ENCODE results near the gene SPOCK1.

SPOCK1 gene

DNA sequence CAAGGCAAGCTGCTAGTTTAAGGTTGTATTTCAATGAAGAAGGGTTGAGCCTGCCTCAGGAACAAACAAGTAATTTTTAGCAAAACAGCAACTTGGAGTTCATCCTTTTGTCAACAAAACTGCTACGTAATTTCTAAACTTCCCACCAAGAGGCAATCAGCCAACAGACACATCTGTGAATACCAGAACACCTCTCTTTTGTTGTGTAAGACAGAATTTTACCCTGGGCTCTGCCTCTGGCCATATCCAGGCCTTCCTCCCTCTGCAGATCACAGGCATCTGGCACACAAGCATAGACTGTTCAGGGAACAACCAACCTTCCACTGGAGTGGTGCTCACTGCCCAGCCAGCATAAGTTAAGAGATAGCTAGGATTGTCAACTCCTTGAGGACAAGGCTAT, 409.0 kb downstream of the SPOCK1 start:
- no peaks in the 10 kb centered on the region for H3K27me3 ChIP-seq (ENCODE audit: insufficient read depth, low read length)
- H3K36me3 ChIP-seq (ENCODE audit: insufficient read depth, low read length) = no peaks in the 10 kb centered on the region
- no peak overlapping the region for H3K9ac ChIP-seq (ENCODE audit: low read depth, low read length)
- H3K4me1 ChIP-seq (ENCODE audit: insufficient read depth, low read length) = peaks cover 28% of the 10 kb centered on the region
- WGBS = 79% methylated on average over 1 of the region's 1 CpG
- H3K9me3 ChIP-seq (ENCODE audit: insufficient read depth, low read depth, low read length) = no peaks in the 10 kb centered on the region
- no peak overlapping the region for H3K4me3 ChIP-seq (ENCODE audit: low read length)
- no peak overlapping the region; the same call in 1 of the 2 replicates for H3K27ac ChIP-seq (ENCODE audit: low read depth, low read length)

DNA sequence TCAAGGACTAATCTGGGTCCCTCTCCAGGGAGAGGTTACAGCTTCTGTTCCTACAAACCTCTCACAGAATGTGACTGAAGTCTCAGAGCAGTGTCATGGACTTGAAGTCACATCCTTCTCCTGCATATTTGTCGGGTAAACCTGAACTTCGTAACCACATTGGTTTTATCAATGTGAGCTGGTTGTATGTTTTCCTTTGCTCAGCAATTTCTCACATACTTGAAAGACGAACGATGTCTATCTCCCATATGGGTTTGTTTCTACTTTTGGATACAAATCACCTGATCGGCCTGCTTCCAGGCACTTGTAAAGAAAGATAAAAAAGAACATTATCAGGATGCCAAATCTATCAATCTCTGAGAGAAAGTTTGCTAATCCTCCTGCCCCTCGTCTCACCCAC, 411.0 kb downstream of the SPOCK1 start:
- H3K4me1 ChIP-seq (ENCODE audit: insufficient read depth, low read length) = peaks cover 28% of the 10 kb centered on the region
- no peaks in the 10 kb centered on the region for H3K9me3 ChIP-seq (ENCODE audit: insufficient read depth, low read depth, low read length)
- H3K36me3 ChIP-seq (ENCODE audit: insufficient read depth, low read length) = no peaks in the 10 kb centered on the region
- 89% methylated on average over 6 of the region's 6 CpGs for WGBS
- H3K27me3 ChIP-seq (ENCODE audit: insufficient read depth, low read length) = no peaks in the 10 kb centered on the region
- H3K4me3 ChIP-seq (ENCODE audit: low read length) = no peak overlapping the region
- no peak overlapping the region for H3K9ac ChIP-seq (ENCODE audit: low read depth, low read length)
- no peak overlapping the region for H3K27ac ChIP-seq (ENCODE audit: low read depth, low read length)

DNA sequence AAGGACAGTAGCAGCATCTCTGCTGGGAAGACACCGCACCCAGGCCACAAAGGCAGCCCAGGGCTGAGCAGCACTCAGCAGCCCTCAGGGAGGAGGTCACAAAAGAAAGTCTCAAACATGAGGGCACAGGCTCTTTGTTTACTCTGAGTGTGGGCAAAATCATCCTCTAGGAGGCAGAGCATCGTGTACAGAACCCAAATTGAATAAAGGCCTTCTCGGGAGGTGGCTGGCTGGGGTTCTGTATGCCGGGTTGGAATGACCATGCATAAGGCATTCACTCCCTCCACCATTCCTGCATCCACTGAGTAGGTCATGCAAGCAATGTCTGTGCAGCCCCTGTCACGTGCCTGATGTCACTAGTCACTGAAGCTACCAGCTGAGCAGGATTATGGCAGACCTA, 412.8 kb downstream of the SPOCK1 start:
- Histone ChIP-seq H3K36me3 (ENCODE audit: insufficient read depth, low read length) (no peaks in the 10 kb centered on the region), H3K9me3 (ENCODE audit: insufficient read depth, low read depth, low read length) (no peaks in the 10 kb centered on the region), H3K9ac (ENCODE audit: low read depth, low read length) (no peak overlapping the region), H3K4me1 (ENCODE audit: insufficient read depth, low read length) (peaks cover 16% of the 10 kb centered on the region), H3K27ac (ENCODE audit: low read depth, low read length) (no peak overlapping the region), H3K27me3 (ENCODE audit: insufficient read depth, low read length) (no peaks in the 10 kb centered on the region), H3K4me3 (ENCODE audit: low read length) (no peak overlapping the region)
- WGBS = 82% methylated on average over 5 of the region's 5 CpGs

DNA sequence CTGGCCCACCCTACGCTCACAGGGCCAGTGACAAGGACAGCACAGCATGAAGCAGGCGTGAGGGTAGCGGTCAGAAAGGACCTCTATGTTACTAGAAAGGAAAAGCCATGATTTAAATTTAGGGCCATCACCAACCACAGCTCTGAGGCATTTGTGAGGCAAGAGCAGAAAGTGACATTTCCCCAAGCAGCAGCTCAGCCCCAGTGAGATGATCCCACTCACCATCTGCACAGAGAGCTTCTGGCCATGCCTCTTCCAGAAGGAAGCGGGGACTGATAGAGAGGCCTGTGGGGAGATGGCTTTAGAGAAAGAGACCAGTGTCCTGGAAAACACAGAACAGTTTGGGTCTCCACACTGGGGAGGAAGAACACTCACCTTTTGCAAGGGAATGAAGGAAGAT, 413.9 kb downstream of the SPOCK1 start:
- H3K27me3 ChIP-seq (ENCODE audit: insufficient read depth, low read length) = no peaks in the 10 kb centered on the region
- H3K36me3 ChIP-seq (ENCODE audit: insufficient read depth, low read length) = no peaks in the 10 kb centered on the region
- H3K27ac ChIP-seq (ENCODE audit: low read depth, low read length) = no peak overlapping the region
- no peaks in the 10 kb centered on the region for H3K9me3 ChIP-seq (ENCODE audit: insufficient read depth, low read depth, low read length)
- no peak overlapping the region for H3K9ac ChIP-seq (ENCODE audit: low read depth, low read length)
- H3K4me1 ChIP-seq (ENCODE audit: insufficient read depth, low read length) = peaks cover 5% of the 10 kb centered on the region; the same call in 1 of the 2 replicates
- 98% methylated on average over 4 of the region's 4 CpGs for WGBS
- no peak overlapping the region for H3K4me3 ChIP-seq (ENCODE audit: low read length)

DNA sequence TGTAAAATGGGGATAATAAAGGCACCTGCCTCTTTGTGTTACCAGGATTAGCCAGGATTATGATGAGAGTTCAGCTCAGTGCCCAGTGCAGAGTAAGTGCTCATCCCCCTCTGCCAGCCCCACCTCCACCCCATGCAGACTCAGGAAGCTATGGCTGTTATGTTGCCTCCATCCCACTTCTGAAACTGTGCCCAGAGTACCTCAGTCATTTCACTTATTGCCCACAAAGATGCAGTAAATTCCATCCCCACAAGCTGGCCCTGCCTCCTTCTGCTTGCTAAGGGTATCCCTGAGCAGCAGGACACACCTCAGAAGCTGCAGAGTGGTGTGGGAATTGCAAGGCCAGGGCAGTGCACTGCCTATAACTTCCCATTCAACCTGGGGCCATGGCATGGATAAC, 415.1 kb downstream of the SPOCK1 start:
- Histone ChIP-seq H3K4me1 (ENCODE audit: insufficient read depth, low read length) (no peaks in the 10 kb centered on the region; the same call in 1 of the 2 replicates), H3K27me3 (ENCODE audit: insufficient read depth, low read length) (no peaks in the 10 kb centered on the region), H3K4me3 (ENCODE audit: low read length) (no peak overlapping the region), H3K9ac (ENCODE audit: low read depth, low read length) (no peak overlapping the region), H3K27ac (ENCODE audit: low read depth, low read length) (no peak overlapping the region), H3K9me3 (ENCODE audit: insufficient read depth, low read depth, low read length) (no peaks in the 10 kb centered on the region), H3K36me3 (ENCODE audit: insufficient read depth, low read length) (no peaks in the 10 kb centered on the region)

DNA sequence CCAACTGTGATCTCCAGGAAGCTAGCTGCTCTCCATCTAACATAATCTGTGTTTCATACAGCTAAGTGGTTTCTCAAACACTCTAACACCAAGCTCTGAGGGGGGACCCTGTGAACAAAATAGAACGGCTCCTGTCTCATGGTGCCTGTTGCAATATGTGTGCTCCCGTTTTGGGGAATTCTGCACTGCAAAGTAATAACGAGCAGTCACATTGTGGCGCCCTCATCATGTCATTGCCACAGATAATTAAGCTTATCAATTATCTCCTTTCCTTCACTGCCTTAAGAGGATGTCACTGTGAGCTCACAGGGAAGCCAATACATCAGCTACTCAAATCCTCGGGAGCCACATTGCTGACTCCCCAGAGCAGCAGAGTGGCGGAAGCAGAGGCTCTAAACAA, 416.2 kb downstream of the SPOCK1 start:
- peaks cover 9% of the 10 kb centered on the region for H3K4me1 ChIP-seq (ENCODE audit: insufficient read depth, low read length)
- 90% methylated on average over 6 of the region's 6 CpGs for WGBS

DNA sequence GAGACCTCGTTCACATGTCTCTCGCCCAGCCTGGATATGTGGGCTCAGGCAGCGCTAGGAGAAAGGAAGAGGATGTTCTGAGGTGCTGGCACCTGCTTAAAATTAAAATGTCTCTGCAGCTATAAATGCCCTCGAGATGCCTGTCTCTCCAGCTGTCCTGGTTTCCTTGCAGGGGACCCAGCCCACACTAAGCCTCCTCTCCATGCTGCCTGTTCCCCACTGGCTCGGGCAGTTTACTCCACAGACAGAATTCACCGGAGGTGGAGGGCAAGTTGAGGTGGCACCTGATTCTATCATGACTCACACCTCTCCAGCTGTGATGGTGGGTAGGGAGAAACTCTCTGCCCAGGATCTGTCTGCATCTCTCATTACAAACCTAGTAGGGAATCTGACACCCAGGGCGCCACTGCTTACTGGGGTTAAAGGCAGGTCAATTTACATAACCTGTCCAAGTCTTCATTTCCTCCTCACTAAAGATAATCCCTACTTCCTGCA, 420.9 kb downstream of the SPOCK1 start:
- no peaks in the 10 kb centered on the region for H3K27me3 ChIP-seq (ENCODE audit: insufficient read depth, low read length)
- H3K9me3 ChIP-seq (ENCODE audit: insufficient read depth, low read depth, low read length) = no peaks in the 10 kb centered on the region
- no peak overlapping the region for H3K9ac ChIP-seq (ENCODE audit: low read depth, low read length)
- H3K27ac ChIP-seq (ENCODE audit: low read depth, low read length) = no peak overlapping the region
- no peaks in the 10 kb centered on the region for H3K36me3 ChIP-seq (ENCODE audit: insufficient read depth, low read length)
- 63% methylated on average over 5 of the region's 7 CpGs for WGBS
- peaks cover 11% of the 10 kb centered on the region; the same call in 1 of the 2 replicates for H3K4me1 ChIP-seq (ENCODE audit: insufficient read depth, low read length)
- H3K4me3 ChIP-seq (ENCODE audit: low read length) = no peak overlapping the region

More for the DNA sequence above, 416.2 kb downstream of the SPOCK1 start:
- Histone ChIP-seq H3K27me3 (ENCODE audit: insufficient read depth, low read length) (no peaks in the 10 kb centered on the region), H3K36me3 (ENCODE audit: insufficient read depth, low read length) (no peaks in the 10 kb centered on the region), H3K9me3 (ENCODE audit: insufficient read depth, low read depth, low read length) (no peaks in the 10 kb centered on the region), H3K27ac (ENCODE audit: low read depth, low read length) (no peak overlapping the region), H3K4me3 (ENCODE audit: low read length) (no peak overlapping the region), H3K9ac (ENCODE audit: low read depth, low read length) (no peak overlapping the region)

DNA sequence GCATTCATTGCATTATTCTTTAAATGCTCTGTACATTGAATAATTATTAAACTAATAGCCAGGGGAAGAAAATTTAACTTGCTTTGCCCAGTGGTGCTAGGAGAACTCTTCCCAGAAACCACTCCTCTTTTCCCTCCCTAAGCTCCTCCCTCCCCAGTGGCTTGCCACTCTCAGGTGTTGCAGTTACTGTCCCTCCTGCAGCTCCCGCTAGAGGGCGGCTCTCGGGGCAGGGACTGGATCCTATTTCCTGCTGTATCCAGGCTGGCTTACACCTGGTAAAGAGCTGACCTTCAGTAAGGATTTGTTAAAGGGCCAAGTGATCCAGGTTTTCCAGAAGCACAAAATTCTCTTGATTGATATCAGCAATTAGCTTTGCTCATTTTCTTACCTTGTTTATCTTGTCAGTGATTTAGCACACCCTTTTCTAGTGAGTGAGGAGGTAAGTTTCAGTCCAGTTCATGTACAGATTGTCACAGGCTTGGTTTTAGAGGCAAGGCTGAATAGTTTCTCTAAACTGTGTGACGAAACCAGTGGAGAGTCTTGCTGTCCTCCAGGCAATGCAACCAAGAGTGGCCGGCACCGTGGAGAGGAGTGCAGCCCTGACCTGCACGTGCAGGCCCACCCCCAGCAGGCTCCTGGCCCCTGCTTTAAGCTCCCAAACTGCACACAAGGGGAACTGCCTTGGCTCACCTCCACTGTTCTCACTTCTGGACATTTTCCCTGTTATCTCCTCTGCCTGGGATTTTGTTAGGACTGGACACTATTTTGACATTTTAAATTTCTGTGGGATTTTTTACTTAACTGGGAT, 423.8 kb downstream of the SPOCK1 start:
- no peaks in the 10 kb centered on the region for H3K36me3 ChIP-seq (ENCODE audit: insufficient read depth, low read length)
- no peaks in the 10 kb centered on the region for H3K27me3 ChIP-seq (ENCODE audit: insufficient read depth, low read length)
- H3K9ac ChIP-seq (ENCODE audit: low read depth, low read length) = no peak overlapping the region
- no peak overlapping the region for H3K4me3 ChIP-seq (ENCODE audit: low read length)
- no peak overlapping the region for H3K27ac ChIP-seq (ENCODE audit: low read depth, low read length)
- peaks cover 11% of the 10 kb centered on the region; the same call in 1 of the 2 replicates for H3K4me1 ChIP-seq (ENCODE audit: insufficient read depth, low read length)
- WGBS = 52% methylated on average over 7 of the region's 7 CpGs
- H3K9me3 ChIP-seq (ENCODE audit: insufficient read depth, low read depth, low read length) = no peaks in the 10 kb centered on the region

DNA sequence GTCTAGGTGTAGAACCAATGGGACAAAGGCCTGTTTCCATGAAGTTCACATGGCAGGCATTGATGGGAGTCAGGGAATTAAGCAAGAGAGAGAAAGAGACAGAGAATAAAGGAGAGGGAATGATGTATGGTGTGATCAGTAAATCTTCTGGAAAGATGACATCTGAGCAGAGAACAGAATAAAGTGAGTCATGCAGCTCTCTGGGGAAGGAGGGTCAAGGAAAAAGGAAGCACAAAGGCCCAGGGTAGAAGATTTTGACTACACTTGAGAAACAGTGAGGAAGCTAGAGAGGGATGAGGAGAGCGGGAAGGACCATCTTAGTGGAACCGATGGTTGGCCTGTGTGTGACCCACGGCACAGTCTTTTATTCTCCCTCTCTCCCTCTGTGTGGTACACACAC, 425.9 kb downstream of the SPOCK1 start:
- Histone ChIP-seq H3K4me1 (ENCODE audit: insufficient read depth, low read length) (peaks cover 7% of the 10 kb centered on the region), H3K9me3 (ENCODE audit: insufficient read depth, low read depth, low read length) (no peaks in the 10 kb centered on the region), H3K4me3 (ENCODE audit: low read length) (no peak overlapping the region), H3K27me3 (ENCODE audit: insufficient read depth, low read length) (no peaks in the 10 kb centered on the region), H3K36me3 (ENCODE audit: insufficient read depth, low read length) (no peaks in the 10 kb centered on the region), H3K27ac (ENCODE audit: low read depth, low read length) (no peak overlapping the region), H3K9ac (ENCODE audit: low read depth, low read length) (no peak overlapping the region)
- 79% methylated on average over 3 of the region's 3 CpGs for WGBS

DNA sequence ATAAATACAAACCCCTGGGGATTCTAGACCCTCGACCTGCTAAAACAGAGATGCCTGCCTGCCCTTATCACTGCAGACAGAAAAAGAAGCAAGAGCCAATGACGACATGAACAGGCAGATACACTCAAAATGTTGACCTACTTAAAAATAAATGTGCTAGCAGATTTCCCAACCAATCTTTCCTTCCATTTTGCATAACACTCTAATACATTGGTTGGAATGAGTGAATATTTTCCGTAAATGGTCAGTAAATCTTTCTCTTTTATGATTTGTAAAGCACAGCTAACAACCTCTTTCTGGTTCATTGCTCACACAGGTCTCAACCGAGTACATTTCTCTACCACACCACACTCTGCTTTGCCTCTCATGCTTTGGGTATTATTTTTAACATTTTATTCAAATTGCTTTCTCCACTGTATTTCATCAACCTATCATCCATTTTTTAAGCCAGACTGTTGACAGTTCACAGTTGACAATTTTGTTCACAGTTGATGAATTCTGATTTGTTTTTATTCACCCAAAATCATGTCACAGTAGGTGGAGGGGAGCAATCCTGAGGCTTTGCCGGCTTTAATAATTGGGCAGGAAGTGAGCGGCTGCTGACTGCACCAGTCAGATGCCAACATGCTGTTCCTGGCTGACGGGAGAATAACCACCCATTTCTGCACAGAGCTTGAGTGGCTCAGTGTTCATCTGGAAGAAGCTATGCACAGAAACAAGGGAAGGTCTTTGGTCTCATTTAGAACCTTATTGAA, 426.6 kb downstream of the SPOCK1 start:
- WGBS = 94% methylated on average over 7 of the region's 7 CpGs
- no peaks in the 10 kb centered on the region for H3K36me3 ChIP-seq (ENCODE audit: insufficient read depth, low read length)
- no peaks in the 10 kb centered on the region for H3K27me3 ChIP-seq (ENCODE audit: insufficient read depth, low read length)
- H3K27ac ChIP-seq (ENCODE audit: low read depth, low read length) = no peak overlapping the region
- H3K4me1 ChIP-seq (ENCODE audit: insufficient read depth, low read length) = peaks cover 12% of the 10 kb centered on the region; the same call in 1 of the 2 replicates
- no peak overlapping the region for H3K9ac ChIP-seq (ENCODE audit: low read depth, low read length)
- H3K4me3 ChIP-seq (ENCODE audit: low read length) = no peak overlapping the region
- H3K9me3 ChIP-seq (ENCODE audit: insufficient read depth, low read depth, low read length) = no peaks in the 10 kb centered on the region

DNA sequence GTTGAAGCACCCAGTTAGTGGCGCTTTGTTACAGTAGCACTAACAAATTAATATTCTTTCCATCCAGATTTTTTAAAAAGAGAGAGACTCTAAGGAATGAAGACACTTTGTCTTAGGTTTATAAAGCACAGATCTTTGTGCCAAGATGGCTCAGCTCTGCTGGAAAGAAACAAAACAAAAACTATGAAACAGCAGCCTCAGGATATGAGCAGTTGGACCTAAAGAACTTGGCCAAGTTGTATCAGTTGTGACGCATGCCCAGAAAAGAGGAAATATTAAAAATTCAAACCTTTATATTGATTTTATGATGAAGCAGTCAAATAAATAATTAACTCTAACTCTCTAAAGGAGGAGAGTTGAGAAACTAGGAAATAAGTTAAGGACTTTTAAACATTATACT, 427.2 kb downstream of the SPOCK1 start:
- no peak overlapping the region for H3K9ac ChIP-seq (ENCODE audit: low read depth, low read length)
- no peaks in the 10 kb centered on the region for H3K36me3 ChIP-seq (ENCODE audit: insufficient read depth, low read length)
- H3K27ac ChIP-seq (ENCODE audit: low read depth, low read length) = no peak overlapping the region
- no peaks in the 10 kb centered on the region for H3K9me3 ChIP-seq (ENCODE audit: insufficient read depth, low read depth, low read length)
- H3K27me3 ChIP-seq (ENCODE audit: insufficient read depth, low read length) = no peaks in the 10 kb centered on the region
- peaks cover 17% of the 10 kb centered on the region; the same call in 1 of the 2 replicates for H3K4me1 ChIP-seq (ENCODE audit: insufficient read depth, low read length)
- no peak overlapping the region for H3K4me3 ChIP-seq (ENCODE audit: low read length)
- 100% methylated on average over 1 of the region's 2 CpGs for WGBS
